Measurements from ENCODE around the gene GSTP1.

DNA sequence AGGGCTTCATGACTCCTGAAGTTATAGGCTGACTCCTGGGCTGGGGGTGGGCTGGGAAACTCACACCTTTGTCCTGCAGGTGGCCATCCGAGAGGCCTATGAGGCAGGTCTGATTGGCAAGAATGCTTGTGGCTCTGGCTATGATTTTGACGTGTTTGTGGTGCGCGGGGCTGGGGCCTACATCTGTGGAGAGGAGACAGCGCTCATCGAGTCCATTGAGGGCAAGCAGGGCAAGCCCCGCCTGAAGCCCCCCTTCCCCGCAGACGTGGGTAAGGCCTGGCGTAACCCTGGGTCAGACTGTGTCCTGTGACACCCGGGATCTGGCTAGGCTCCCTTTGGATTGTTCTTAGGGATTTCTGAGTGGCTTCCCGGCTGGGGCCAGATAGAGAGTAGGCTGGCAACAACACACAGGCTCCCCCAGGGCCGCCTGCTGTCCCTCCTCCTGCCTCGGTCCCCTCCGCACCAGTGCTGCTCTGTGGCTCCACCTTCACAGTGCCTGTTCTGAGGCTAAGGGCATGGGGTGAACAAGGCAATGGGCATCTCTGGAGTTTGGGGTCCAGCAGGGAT lies 26.8 kb downstream of the GSTP1 start:
- TF ChIP-seq EZH2 (IDR thresholded peaks at IDR 0.05) (no peak), POLR2AphosphoS5 (IDR thresholded peaks at IDR 0.05; ENCODE audit: borderline replicate concordance, low read depth, low read length) (no peak)
